Loucy (cell line): Measurements from ENCODE around the gene SH3PXD2B.
"Not testable (repeated sequence)": the region's sequence is repeated elsewhere in the genome, so short reads cannot be mapped to it uniquely, and the experiment has no call there.

ENCODE experiments used
- H2AFZ ChIP-seq: fragments of 200-600 bp; sonication (generic); 2 replicates; pipeline ENCODE4 v1.6.0; 2016; ENCODE audit warnings: antibody characterized with exemption, mild to moderate bottlenecking, low read length, moderate library complexity
- H3F3A ChIP-seq: fragments of 200-600 bp; 2 replicates; pipeline ENCODE4 v1.6.0; 2016; ENCODE audit warnings: antibody characterized with exemption, low read depth, mild to moderate bottlenecking
- H3K27me3 ChIP-seq: fragments of 200-600 bp; sonication (generic); 2 replicates; pipeline ENCODE4 v1.6.1; 2014; ENCODE audit warnings: low read length, mild to moderate bottlenecking; ENCODE audit not compliant: insufficient read depth, poor library complexity, severe bottlenecking
- H3K36me3 ChIP-seq: fragments of 200-600 bp; sonication (generic); 2 replicates; pipeline ENCODE4 v1.6.1; 2016; ENCODE audit warnings: low read length; ENCODE audit not compliant: insufficient read depth
- H3K4me1 ChIP-seq: fragments of 200-600 bp; sonication (generic); 2 replicates; pipeline ENCODE4 v1.5.1; 2014; ENCODE audit warnings: low read length, mild to moderate bottlenecking; ENCODE audit not compliant: insufficient read depth, poor library complexity, severe bottlenecking
- H3K4me2 ChIP-seq: fragments of 200-600 bp; sonication (generic); 2 replicates; pipeline ENCODE4 v1.6.0; 2014; ENCODE audit warnings: antibody characterized with exemption, low read length, low read depth, mild to moderate bottlenecking; ENCODE audit not compliant: poor library complexity, severe bottlenecking
- H3K4me3 ChIP-seq: fragments of 200-600 bp; sonication (generic); 2 replicates; pipeline ENCODE4 v1.5.1; 2014; ENCODE audit warnings: low read length, mild to moderate bottlenecking, mixed read lengths; ENCODE audit not compliant: poor library complexity, severe bottlenecking
- H3K79me2 ChIP-seq: fragments of 200-600 bp; sonication (generic); 2 replicates; pipeline ENCODE4 v1.6.1; 2014; ENCODE audit warnings: low read length; ENCODE audit not compliant: insufficient read depth
- H3K9ac ChIP-seq: fragments of 200-600 bp; sonication (generic); 2 replicates; pipeline ENCODE4 v1.6.0; 2014; ENCODE audit warnings: mild to moderate bottlenecking, low read depth, low read length, moderate library complexity; ENCODE audit not compliant: poor library complexity, severe bottlenecking
- H3K9me2 ChIP-seq: fragments of 200-600 bp; sonication (generic); replicated peaks from 2 replicates; pipeline ENCODE4 v1.6.1; 2016; ENCODE audit warnings: low read depth, low read length, mixed read lengths
- H3K9me3 ChIP-seq: fragments of 200-600 bp; sonication (generic); 2 replicates; pipeline ENCODE4 v1.6.1; 2014; ENCODE audit warnings: mild to moderate bottlenecking, antibody characterized with exemption, low read length, low read depth; ENCODE audit not compliant: insufficient read depth
- H4K20me1 ChIP-seq: fragments of 200-600 bp; sonication (generic); 2 replicates; pipeline ENCODE4 v1.6.0; 2014; ENCODE audit warnings: antibody characterized with exemption, low read length, mild to moderate bottlenecking; ENCODE audit not compliant: insufficient read depth, poor library complexity, severe bottlenecking
- EZH2phosphoT487 ChIP-seq: fragments of 200-600 bp; IDR thresholded peaks from 2 replicates; pipeline ENCODE4 v1.6.1; 2018; ENCODE audit warnings: antibody characterized with exemption, mild to moderate bottlenecking, moderate library complexity, borderline replicate concordance
- TF ChIP-seq, protein P1 (sequence below): fragments of 200-600 bp; sonication (generic); conservative IDR thresholded peaks from 2 replicates; pipeline ENCODE4 v1.5.1; 2014; ENCODE audit warnings: mild to moderate bottlenecking, antibody characterized with exemption, low read length

Gene SH3PXD2B

DNA sequence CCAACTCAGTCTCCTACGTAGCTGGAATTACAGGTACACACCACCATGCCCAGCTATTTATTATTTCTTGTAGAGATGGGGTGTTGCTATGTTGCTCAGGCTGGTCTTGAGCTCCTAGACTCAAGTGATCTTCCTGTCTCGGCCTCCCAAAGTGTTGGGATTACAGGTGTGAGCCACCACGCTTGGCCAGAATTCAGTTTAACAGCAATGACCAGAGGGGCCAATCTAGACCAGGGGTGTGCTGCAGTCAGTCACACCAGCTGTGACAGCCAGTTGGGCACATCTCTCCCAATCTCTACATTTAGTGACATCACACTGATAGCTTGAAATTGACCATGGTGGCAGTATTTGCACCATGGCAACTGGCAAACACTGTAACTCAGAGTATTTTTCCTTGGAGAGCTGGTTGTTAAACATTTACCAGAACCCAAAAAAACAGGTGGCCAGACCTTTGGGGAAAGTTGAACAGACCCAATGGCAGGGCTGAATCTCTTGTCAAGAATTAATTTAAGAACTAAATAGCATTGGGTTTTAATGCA lies 103.0 kb downstream of the SH3PXD2B start:
- Histone ChIP-seq H3K9ac (no peak overlapping the region), H3F3A (no peaks in the 10 kb centered on the region), H4K20me1 (no peaks in the 10 kb centered on the region), H3K36me3 (no peaks in the 10 kb centered on the region), H3K4me1 (no peaks in the 10 kb centered on the region), H3K79me2 (no peaks in the 10 kb centered on the region), H3K9me3 (no peaks in the 10 kb centered on the region), H3K4me2 (no peak overlapping the region), H3K4me3 (no peak overlapping the region), H3K27me3 (no peaks in the 10 kb centered on the region), H3K9me2 (no peaks in the 10 kb centered on the region), H2AFZ (no peak overlapping the region)
- TF ChIP-seq, protein P1, sequence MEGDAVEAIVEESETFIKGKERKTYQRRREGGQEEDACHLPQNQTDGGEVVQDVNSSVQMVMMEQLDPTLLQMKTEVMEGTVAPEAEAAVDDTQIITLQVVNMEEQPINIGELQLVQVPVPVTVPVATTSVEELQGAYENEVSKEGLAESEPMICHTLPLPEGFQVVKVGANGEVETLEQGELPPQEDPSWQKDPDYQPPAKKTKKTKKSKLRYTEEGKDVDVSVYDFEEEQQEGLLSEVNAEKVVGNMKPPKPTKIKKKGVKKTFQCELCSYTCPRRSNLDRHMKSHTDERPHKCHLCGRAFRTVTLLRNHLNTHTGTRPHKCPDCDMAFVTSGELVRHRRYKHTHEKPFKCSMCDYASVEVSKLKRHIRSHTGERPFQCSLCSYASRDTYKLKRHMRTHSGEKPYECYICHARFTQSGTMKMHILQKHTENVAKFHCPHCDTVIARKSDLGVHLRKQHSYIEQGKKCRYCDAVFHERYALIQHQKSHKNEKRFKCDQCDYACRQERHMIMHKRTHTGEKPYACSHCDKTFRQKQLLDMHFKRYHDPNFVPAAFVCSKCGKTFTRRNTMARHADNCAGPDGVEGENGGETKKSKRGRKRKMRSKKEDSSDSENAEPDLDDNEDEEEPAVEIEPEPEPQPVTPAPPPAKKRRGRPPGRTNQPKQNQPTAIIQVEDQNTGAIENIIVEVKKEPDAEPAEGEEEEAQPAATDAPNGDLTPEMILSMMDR = no peak
- TF ChIP-seq EZH2phosphoT487 = no peak

DNA sequence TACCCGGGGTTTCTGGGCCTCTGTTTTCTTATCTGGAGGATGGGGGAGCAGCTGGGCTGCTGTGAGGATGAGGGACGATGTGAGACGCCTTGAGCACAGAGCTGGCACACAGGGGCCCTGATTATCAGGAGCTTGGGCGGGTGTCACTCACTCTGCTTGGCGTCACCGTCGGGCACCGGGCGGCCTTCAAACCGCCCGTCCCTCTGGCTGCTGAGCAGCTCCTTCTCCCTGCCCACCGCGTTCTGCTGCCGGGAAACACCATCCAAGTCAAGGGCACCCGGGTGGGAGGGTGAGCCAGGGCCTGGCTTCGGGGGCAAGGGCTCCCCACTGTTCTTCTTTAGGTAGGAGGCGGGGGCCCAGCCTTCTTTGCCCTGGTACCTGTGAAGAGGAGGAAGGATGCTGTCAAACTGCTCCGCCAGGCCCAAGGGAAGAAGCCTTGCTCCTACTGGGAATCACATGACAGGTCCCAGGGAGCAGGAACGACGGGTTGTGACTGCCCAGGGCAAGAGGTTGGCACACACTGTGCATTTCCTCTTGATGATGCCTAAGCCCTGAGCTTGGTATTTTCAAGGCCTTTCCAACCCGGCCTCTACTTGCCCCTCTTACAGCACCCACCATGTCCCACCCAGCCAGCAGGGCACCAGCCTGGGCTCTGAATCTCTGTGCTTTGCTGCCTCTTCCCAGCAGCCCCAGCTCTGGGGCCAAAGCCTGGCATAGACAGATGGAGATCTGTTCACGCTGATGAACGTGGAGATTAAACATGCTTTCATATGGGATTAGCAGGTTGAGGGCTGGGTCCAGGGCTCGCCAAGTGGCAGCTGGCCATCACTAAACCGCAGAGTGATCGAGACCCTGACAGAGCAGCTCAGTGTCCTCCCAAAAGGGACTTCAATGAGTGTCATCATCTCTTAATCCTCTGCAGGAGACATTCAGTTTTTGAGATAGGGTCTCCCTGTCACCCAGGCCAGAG lies 103.8 kb downstream of the SH3PXD2B start:
- Histone ChIP-seq H3K4me1 (no peaks in the 10 kb centered on the region), H3K9me2 (no peaks in the 10 kb centered on the region), H3K36me3 (no peaks in the 10 kb centered on the region), H3K4me3 (no peak overlapping the region), H3K4me2 (no peak overlapping the region), H3K27me3 (no peaks in the 10 kb centered on the region), H3K79me2 (no peaks in the 10 kb centered on the region), H4K20me1 (no peaks in the 10 kb centered on the region), H3K9ac (no peak overlapping the region), H2AFZ (no peak overlapping the region), H3F3A (no peaks in the 10 kb centered on the region), H3K9me3 (no peaks in the 10 kb centered on the region)
- TF ChIP-seq EZH2phosphoT487 = no peak
- TF ChIP-seq, protein P1 = no peak

DNA sequence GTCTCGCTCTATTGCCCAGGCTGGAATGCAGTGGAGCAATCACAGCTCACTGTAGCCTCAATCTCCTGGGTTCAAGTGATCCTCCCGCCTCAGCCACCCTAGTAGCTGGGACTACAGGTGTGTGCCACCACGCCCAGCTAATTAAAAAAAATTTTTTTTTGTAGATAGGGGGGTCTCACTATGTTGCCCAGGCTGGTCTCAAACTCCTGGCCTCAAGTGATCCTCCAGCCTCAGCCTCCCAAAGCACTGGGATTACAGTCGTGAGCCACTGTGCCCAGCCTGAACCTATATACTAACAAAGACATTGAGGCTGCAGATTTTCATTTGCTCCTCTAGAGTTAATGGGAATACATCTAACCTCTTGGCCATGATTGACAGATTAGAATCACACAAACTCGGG lies 105.6 kb downstream of the SH3PXD2B start:
- not testable (repeated sequence) for H3K36me3 ChIP-seq, H3K9ac ChIP-seq, H3K4me1 ChIP-seq, H3K9me3 ChIP-seq, H3K4me2 ChIP-seq, H2AFZ ChIP-seq, H3K9me2 ChIP-seq, H3K4me3 ChIP-seq, H4K20me1 ChIP-seq, H3K27me3 ChIP-seq, H3K79me2 ChIP-seq, H3F3A ChIP-seq
